ENCODE results near the gene KPNA2.
A peak's percentile ranks its signal among the peaks of the same experiment; 100 is the strongest.
"Not testable (repeated sequence)": the region's sequence is repeated elsewhere in the genome, so short reads cannot be mapped to it uniquely, and the experiment has no call there.

KPNA2 gene

DNA sequence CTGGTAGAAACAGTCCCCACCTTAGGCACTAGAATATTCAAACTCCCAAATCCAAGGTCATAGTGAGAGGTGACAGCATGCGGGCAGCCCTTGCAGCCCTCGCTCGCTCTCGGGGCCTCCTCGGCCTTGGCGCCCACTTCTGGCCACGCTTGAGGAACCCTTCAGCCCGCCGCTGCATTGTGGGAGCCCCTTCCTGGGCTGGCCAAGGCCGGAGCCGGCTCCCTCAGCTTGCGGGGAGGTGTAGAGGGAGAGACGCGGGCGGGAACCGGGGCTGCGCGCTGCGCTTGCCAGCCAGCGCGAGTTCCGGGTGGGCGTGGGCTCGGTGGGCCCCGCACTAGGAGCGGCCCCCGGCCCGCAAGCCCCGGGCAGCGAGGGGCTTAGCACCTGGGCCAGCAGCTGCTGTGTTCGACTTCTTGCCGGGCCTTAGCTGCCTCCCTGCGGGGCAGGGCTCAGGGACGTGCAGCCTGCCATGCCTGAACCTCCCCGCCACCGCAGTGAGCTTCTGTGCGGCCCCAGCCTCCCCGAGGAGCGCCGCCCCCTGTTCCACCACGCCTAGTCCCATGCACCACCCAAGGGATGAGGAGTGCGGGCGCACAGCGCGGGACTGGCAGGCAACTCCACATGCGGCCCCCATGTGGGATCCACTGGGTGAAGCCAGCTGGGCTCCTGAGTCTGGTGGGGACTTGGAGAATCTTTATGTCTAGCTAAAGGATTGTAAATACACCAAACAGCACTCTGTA lies 45.0 kb downstream of the KPNA2 start:
- Mint-ChIP-seq H3K4me3 (no peak overlapping the region), H3K27me3 (ENCODE audit: low read depth, poor library complexity) (peaks cover 5% of the 10 kb centered on the region), H3K27ac (no peak overlapping the region), H3K9me3 (no peaks in the 10 kb centered on the region), H3K36me3 (ENCODE audit: low read depth) (no peaks in the 10 kb centered on the region), H3K4me1 (peaks cover 3% of the 10 kb centered on the region)
- TF ChIP-seq, protein P1, sequence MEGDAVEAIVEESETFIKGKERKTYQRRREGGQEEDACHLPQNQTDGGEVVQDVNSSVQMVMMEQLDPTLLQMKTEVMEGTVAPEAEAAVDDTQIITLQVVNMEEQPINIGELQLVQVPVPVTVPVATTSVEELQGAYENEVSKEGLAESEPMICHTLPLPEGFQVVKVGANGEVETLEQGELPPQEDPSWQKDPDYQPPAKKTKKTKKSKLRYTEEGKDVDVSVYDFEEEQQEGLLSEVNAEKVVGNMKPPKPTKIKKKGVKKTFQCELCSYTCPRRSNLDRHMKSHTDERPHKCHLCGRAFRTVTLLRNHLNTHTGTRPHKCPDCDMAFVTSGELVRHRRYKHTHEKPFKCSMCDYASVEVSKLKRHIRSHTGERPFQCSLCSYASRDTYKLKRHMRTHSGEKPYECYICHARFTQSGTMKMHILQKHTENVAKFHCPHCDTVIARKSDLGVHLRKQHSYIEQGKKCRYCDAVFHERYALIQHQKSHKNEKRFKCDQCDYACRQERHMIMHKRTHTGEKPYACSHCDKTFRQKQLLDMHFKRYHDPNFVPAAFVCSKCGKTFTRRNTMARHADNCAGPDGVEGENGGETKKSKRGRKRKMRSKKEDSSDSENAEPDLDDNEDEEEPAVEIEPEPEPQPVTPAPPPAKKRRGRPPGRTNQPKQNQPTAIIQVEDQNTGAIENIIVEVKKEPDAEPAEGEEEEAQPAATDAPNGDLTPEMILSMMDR (IDR thresholded peaks at IDR 0.05) = no peak
- no peak for DNase-seq

DNA sequence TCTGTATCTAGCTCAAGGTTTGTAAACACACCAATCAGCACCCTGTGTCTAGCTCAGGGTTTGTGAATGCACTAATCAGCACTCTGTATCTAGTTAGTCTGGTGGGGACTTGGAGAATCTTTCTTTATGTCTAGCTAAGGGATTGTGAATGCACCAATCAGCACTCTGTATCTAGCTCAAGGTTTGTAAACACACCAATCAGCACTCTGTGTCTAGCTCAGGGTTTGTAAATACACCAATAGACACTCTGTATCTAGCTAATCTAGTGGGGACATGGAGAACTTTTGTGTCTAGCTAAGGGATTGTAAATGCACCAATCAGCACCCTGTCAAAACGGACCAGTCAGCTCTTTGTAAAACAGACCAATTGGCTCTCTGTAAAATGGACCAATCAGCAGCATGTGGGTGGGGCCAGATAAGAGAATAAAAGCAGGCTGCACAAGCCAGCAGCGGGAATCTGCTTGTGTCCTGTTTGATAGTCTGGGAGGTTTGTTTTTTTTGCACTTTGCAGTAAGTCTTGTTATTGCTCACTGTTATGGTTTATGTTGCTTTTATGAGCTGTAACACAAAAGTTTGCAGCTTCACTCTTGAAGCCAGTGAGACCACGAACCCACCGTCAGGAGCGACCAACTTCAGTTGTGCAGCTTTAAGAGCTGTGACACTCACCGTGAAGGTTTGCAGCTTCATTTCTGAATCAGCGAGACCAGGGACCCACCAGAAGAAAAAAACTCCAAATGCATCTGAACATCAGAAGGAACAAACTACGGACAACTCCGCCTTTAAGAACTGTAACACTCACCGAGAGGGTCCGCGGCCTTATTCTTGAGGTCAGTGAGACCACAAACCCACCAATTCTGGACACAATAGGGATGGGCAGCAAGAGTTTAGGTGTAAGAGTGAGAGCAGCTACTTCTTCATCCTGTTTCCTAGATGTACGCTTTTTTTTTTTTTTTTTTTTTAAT lies 46.0 kb downstream of the KPNA2 start:
- peaks cover 13% of the 10 kb centered on the region for H3K4me1 Mint-ChIP-seq
- H3K27ac Mint-ChIP-seq; H3K4me3 Mint-ChIP-seq; DNase-seq; H3K9me3 Mint-ChIP-seq; H3K27me3 Mint-ChIP-seq (ENCODE audit: low read depth, poor library complexity); H3K36me3 Mint-ChIP-seq (ENCODE audit: low read depth): not testable (repeated sequence)

DNA sequence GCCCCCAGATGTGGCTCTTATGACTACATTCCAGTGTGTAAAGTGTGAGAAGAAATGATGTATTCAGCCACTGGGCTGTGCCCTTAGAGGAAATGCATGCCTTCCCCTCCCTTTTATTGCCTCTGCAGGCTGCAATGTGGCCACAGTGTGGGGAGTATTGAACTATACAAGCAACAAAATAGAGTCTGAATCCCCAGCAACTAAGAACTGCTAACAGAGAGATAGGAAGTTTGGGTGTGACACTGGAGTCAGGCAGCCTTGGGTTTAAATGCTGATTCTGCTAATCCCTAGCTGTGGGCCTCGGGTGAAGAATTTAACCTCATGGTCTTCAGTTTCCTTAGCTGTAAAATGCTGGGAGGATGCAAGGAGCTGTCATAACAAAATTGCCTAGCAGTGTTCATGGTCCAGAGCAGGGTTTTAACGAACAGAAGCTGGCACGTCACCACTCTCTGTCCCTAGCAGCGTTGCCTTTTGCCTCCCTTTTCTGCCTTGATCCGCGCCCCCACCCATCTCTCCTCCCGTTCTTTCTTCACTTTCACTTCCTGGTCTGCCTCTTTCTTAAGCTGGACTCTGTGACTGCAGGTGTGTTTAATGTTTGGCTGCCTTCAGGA lies 50.3 kb downstream of the KPNA2 start:
- peaks cover 14% of the 10 kb centered on the region for H3K27me3 Mint-ChIP-seq (ENCODE audit: low read depth, poor library complexity)
- DNase-seq = no peak
- H3K36me3 Mint-ChIP-seq (ENCODE audit: low read depth) = no peaks in the 10 kb centered on the region
- TF ChIP-seq, protein P1 (IDR thresholded peaks at IDR 0.05) = no peak
- H3K27ac Mint-ChIP-seq = peak overlapping the region; percentile 1
- H3K9me3 Mint-ChIP-seq = no peaks in the 10 kb centered on the region
- no peak overlapping the region for H3K4me3 Mint-ChIP-seq
- H3K4me1 Mint-ChIP-seq = peaks cover 16% of the 10 kb centered on the region

DNA sequence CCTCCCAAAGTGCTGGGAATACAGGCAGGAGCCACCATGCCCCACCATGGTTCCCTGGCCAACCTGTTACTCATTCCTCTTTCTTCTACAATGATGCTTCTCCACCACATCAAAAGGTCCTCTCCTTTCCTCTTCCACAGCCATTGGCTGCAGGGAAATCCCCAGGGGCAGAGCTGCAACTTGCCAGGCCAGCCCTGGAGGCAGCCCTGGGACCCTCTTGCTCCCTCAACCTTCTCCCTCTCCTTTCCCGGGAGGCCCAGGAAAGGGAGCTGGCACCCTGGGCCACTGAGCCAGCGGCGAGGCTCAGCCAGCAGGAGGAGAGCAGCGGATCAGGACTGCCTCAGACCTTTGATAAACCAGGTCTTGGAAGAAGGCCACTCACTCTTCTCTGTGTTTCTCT lies 51.1 kb downstream of the KPNA2 start:
- not testable (repeated sequence) for H3K27ac Mint-ChIP-seq; H3K36me3 Mint-ChIP-seq (ENCODE audit: low read depth); DNase-seq; H3K4me3 Mint-ChIP-seq; H3K9me3 Mint-ChIP-seq
- peaks cover 14% of the 10 kb centered on the region for H3K27me3 Mint-ChIP-seq (ENCODE audit: low read depth, poor library complexity)
- H3K4me1 Mint-ChIP-seq = peaks cover 16% of the 10 kb centered on the region

DNA sequence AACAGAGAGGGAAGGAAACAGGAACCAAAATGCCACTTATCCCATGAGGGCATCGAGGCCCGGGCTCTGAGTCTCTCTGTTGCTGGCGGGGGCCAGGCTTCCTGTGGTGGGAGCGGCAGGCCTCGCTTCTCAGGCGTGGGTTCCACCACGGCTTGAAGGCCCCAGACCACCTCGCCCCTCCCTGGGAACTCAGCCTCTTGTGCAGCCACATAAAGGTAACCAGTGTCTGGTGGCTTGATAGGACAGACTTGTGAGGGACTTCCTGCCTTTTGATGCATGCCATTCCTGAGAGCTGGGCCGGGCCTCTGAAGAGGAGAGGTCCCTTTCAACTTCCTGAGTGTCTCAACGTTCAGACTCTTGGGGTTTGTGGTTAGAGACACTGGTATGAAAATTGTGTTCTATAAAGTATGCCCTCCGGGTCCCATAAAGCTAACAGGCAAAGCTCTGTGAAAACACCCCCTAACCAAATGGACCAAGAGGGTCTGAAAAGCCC lies 51.6 kb downstream of the KPNA2 start:
- not testable (repeated sequence) for H3K4me3 Mint-ChIP-seq; DNase-seq; H3K36me3 Mint-ChIP-seq (ENCODE audit: low read depth); H3K9me3 Mint-ChIP-seq; H3K27ac Mint-ChIP-seq
- Mint-ChIP-seq H3K27me3 (ENCODE audit: low read depth, poor library complexity) (peaks cover 14% of the 10 kb centered on the region), H3K4me1 (peaks cover 16% of the 10 kb centered on the region)

DNA sequence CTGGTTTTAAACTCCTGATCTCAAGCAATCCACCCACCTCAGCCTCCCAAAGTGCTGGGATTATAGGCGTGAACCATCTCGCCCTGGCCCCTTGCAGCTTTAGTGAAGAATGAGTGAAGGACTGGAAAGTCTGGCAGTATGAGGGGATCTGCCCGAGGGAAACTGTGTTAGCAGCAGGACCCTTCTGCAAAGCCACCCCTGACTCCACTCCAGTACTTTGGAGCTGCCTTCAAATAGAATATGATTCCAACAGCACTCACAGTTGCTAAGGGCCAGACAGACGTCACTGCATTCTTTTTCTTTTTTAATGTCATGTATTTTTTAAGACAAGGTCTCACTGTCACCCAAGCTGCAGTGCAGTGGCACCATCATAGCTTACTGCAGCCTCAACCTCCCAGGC lies 52.3 kb downstream of the KPNA2 start:
- Mint-ChIP-seq H3K4me1 (peaks cover 16% of the 10 kb centered on the region), H3K36me3 (ENCODE audit: low read depth) (no peaks in the 10 kb centered on the region), H3K4me3 (no peak overlapping the region), H3K9me3 (no peaks in the 10 kb centered on the region), H3K27me3 (ENCODE audit: low read depth, poor library complexity) (peaks cover 14% of the 10 kb centered on the region), H3K27ac (no peak overlapping the region)
- no peak for DNase-seq
- TF ChIP-seq, protein P1 (IDR thresholded peaks at IDR 0.05) = no peak

- TF ChIP-seq, protein P1 (IDR thresholded peaks at IDR 0.05) = no peak
- Mint-ChIP-seq H3K27ac (no peak overlapping the region), H3K9me3 (no peaks in the 10 kb centered on the region), H3K4me3 (no peak overlapping the region), H3K4me1 (peaks cover 16% of the 10 kb centered on the region), H3K27me3 (ENCODE audit: low read depth, poor library complexity) (peaks cover 14% of the 10 kb centered on the region), H3K36me3 (ENCODE audit: low read depth) (no peaks in the 10 kb centered on the region)
- no peak for DNase-seq
Measured at GRCh38 chr17:68089881-68090280, 54.3 kb downstream of the KPNA2 start.

Measured in nephron progenitor cell (in vitro differentiated cells).